Measurements from ENCODE around the gene TPM2. TPM values are rescaled to one million over a fixed set of nuclear protein-coding genes. Genes with fewer than 3 reads are reported as not detected.

TPM2 gene
- total RNA-seq, 3 donors from 2014 or later (not counting 1 experiment from before 2014, with no cell fraction given): 20.9 to 23.8 (median 22.9) TPM

- peaks cover 64% of the 10 kb centered on the region for H3K4me1 ChIP-seq (ENCODE audit: control insufficient read depth, insufficient read depth, low read length)
- H3K36me3 ChIP-seq (ENCODE audit: control insufficient read depth, insufficient read depth, low read length): peaks cover 13% of the 10 kb centered on the region
- no peak for TF ChIP-seq CTCF (IDR thresholded peaks at IDR 0.05)
- WGBS (ENCODE audit: insufficient coverage): 1% methylated on average over 42 of the region's 42 CpGs
- H3K9me3 ChIP-seq (ENCODE audit: control insufficient read depth, insufficient read depth, low read length): no peaks in the 10 kb centered on the region
- H3K27ac ChIP-seq (ENCODE audit: low read length): peak within 1 kb of the TSS; percentile 99
- Mint-ChIP-seq H3K36me3 (peaks cover 6% of the 10 kb centered on the region), H3K27me3 (ENCODE audit: low read depth in 2 of 2) (peaks cover 3 to 8% of the 10 kb centered on the region in 2 donors), H3K4me1 (peaks cover 55 to 67% of the 10 kb centered on the region in 2 donors), H3K4me3 (peak within 1 kb of the TSS; percentile 97), H3K27ac (peak within 1 kb of the TSS; percentile 95 to 100), H3K9me3 (no peaks in the 10 kb centered on the region)
- peak within 1 kb of the TSS; percentile 82 for H3K4me3 ChIP-seq (ENCODE audit: low read length)
- intact Hi-C loops (cut with micrococcal nuclease): loop anchor here (1.0 to 2.0 kb wide), 6 partner anchors 10 to 158 kb away; partner anchors contain the start of genes CREB3, HINT2 and TLN1
- ATAC-seq (peak; percentile 80 to 90 (median 83)), DNase-seq (peak; percentile 74 to 96)
- no peaks in the 10 kb centered on the region for H3K27me3 ChIP-seq (ENCODE audit: control insufficient read depth, insufficient read depth, low read length)
Measured at GRCh38 chr9:35657546-35658136, 32.1 kb downstream of the TPM2 start, which contains the start of gene RMRP. Gene RMRP (minus strand): TSS chr9:35658019.

DNA sequence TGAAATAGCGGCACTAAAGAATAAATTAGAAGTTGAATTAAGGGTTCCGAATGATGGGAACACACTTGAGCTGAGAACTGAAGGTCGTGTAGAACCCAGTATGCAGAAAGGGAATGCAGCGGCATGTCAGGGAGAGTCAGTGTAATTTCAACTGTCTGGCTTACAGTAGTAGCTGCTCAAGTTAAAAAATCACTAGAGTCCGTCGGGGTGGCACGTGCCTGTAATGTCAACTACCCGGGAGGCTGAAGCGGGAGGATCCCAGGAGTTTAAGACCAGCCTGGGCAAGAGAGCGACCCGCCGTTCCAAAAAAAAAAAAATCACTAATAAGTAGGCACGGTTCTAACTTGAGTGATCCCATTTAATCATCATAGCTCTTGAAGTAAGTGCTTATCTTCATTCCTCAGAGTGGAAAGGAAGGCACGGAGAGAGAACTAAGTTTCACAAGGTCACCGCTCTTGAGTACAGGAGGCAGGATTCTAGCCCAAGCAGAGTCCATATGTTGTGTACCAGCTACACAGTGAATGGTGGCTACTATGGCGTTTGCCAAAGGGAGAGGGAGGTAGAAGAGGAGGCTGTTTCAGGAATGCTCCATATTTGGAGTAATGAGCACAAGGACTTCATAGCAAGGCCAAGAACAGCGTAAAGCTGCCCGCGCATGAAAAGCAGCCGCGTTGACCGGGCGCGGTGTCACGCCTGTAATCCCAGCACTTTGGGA, 32.7 kb downstream of the TPM2 start:
- WGBS (ENCODE audit: insufficient coverage): 45% methylated on average over 22 of the region's 25 CpGs
- Histone ChIP-seq H3K9me3 (ENCODE audit: control insufficient read depth, insufficient read depth, low read length) (no peaks in the 10 kb centered on the region), H3K36me3 (ENCODE audit: control insufficient read depth, insufficient read depth, low read length) (peaks cover 13% of the 10 kb centered on the region), H3K4me1 (ENCODE audit: control insufficient read depth, insufficient read depth, low read length) (peaks cover 57% of the 10 kb centered on the region), H3K27me3 (ENCODE audit: control insufficient read depth, insufficient read depth, low read length) (no peaks in the 10 kb centered on the region), H3K4me3 (ENCODE audit: low read length) (peak overlapping the region; percentile 82), H3K27ac (ENCODE audit: low read length) (peak overlapping the region; percentile 99)
- H3K4me1 Mint-ChIP-seq: peaks cover 49 to 60% of the 10 kb centered on the region in 2 donors
- H3K4me3 Mint-ChIP-seq: peak overlapping the region; percentile 97
- intact Hi-C loops (cut with micrococcal nuclease): loop anchor here (1.0 kb wide), 1 partner anchor 10 kb away; no protein-coding TSS in a partner anchor
- DNase-seq (peak in 1 of 2 donors; percentile 46), ATAC-seq (no peak)
- H3K27ac Mint-ChIP-seq: peak overlapping the region; percentile 95 to 100
- no peak for TF ChIP-seq CTCF (IDR thresholded peaks at IDR 0.05)
- H3K27me3 Mint-ChIP-seq (ENCODE audit: low read depth in 2 of 2): peaks cover 3 to 8% of the 10 kb centered on the region in 2 donors
- no peaks in the 10 kb centered on the region for H3K9me3 Mint-ChIP-seq
- peaks cover 6% of the 10 kb centered on the region for H3K36me3 Mint-ChIP-seq

- Histone ChIP-seq H3K4me1 (ENCODE audit: control insufficient read depth, insufficient read depth, low read length) (peaks cover 53% of the 10 kb centered on the region), H3K27ac (ENCODE audit: low read length) (peak overlapping the region; percentile 99), H3K9me3 (ENCODE audit: control insufficient read depth, insufficient read depth, low read length) (no peaks in the 10 kb centered on the region), H3K4me3 (ENCODE audit: low read length) (no peak overlapping the region), H3K36me3 (ENCODE audit: control insufficient read depth, insufficient read depth, low read length) (peaks cover 13% of the 10 kb centered on the region), H3K27me3 (ENCODE audit: control insufficient read depth, insufficient read depth, low read length) (no peaks in the 10 kb centered on the region)
- peaks cover 44 to 55% of the 10 kb centered on the region in 2 donors for H3K4me1 Mint-ChIP-seq
- peaks cover 6% of the 10 kb centered on the region for H3K36me3 Mint-ChIP-seq
- peak overlapping the region; percentile 95 to 100 for H3K27ac Mint-ChIP-seq
- peak overlapping the region; percentile 97 for H3K4me3 Mint-ChIP-seq
- no peak for TF ChIP-seq CTCF (IDR thresholded peaks at IDR 0.05)
- 49% methylated on average over 17 of the region's 17 CpGs for WGBS (ENCODE audit: insufficient coverage)
- ATAC-seq (no peak), DNase-seq (peak in 1 of 2 donors; percentile 45)
- peaks cover 3 to 8% of the 10 kb centered on the region in 2 donors for H3K27me3 Mint-ChIP-seq (ENCODE audit: low read depth in 2 of 2)
- intact Hi-C loops (cut with micrococcal nuclease): no loop called here
- no peaks in the 10 kb centered on the region for H3K9me3 Mint-ChIP-seq
Measured at GRCh38 chr9:35656348-35656747, 33.4 kb downstream of the TPM2 start.

Data from natural killer cell (primary cell).